Measurements from ENCODE around the gene ZNF664. TPM values are rescaled to one million over a fixed set of nuclear protein-coding genes. Genes with fewer than 3 reads are reported as not detected.

ZNF664 gene
- total RNA-seq, 1 donor from 2014 or later = 134 TPM

GRCh38 chr12:124031058-124031457 lies 58.0 kb downstream of the ZNF664 start:
- TF ChIP-seq CTCF (IDR thresholded peaks at IDR 0.05) = no peak

GRCh38 chr12:124032265-124032886 lies 59.4 kb downstream of the ZNF664 start:
- DNase-seq (ENCODE audit: extremely low spot score, unreplicated experiment) = no peak
- TF ChIP-seq CTCF (IDR thresholded peaks at IDR 0.05) = peak; percentile 92
- Mint-ChIP-seq H3K4me1 (ENCODE audit: unreplicated experiment) (peaks cover 55% of the 10 kb centered on the region), H3K27ac (ENCODE audit: unreplicated experiment) (no peak overlapping the region), H3K9me3 (ENCODE audit: unreplicated experiment) (no peaks in the 10 kb centered on the region), H3K27me3 (ENCODE audit: unreplicated experiment) (no peaks in the 10 kb centered on the region), H3K36me3 (ENCODE audit: unreplicated experiment) (no peaks in the 10 kb centered on the region), H3K4me3 (ENCODE audit: unreplicated experiment) (no peak overlapping the region)

More at GRCh38 chr12:124031058-124031457, 58.0 kb downstream of the ZNF664 start:
- Mint-ChIP-seq H3K27ac (ENCODE audit: unreplicated experiment) (peak overlapping the region; percentile 48), H3K9me3 (ENCODE audit: unreplicated experiment) (no peaks in the 10 kb centered on the region), H3K27me3 (ENCODE audit: unreplicated experiment) (no peaks in the 10 kb centered on the region), H3K36me3 (ENCODE audit: unreplicated experiment) (no peaks in the 10 kb centered on the region), H3K4me3 (ENCODE audit: unreplicated experiment) (no peak overlapping the region), H3K4me1 (ENCODE audit: unreplicated experiment) (peaks cover 60% of the 10 kb centered on the region)
- no peak for DNase-seq (ENCODE audit: extremely low spot score, unreplicated experiment)

GRCh38 chr12:124033859-124034258 lies 60.8 kb downstream of the ZNF664 start:
- no peak for TF ChIP-seq CTCF (IDR thresholded peaks at IDR 0.05)
- Mint-ChIP-seq H3K27me3 (ENCODE audit: unreplicated experiment) (no peaks in the 10 kb centered on the region), H3K36me3 (ENCODE audit: unreplicated experiment) (no peaks in the 10 kb centered on the region), H3K4me1 (ENCODE audit: unreplicated experiment) (peaks cover 47% of the 10 kb centered on the region), H3K27ac (ENCODE audit: unreplicated experiment) (no peak overlapping the region), H3K9me3 (ENCODE audit: unreplicated experiment) (no peaks in the 10 kb centered on the region), H3K4me3 (ENCODE audit: unreplicated experiment) (no peak overlapping the region)
- no peak for DNase-seq (ENCODE audit: extremely low spot score, unreplicated experiment)

- Mint-ChIP-seq H3K9me3 (ENCODE audit: unreplicated experiment) (no peaks in the 10 kb centered on the region), H3K27me3 (ENCODE audit: unreplicated experiment) (no peaks in the 10 kb centered on the region), H3K4me3 (ENCODE audit: unreplicated experiment) (no peak overlapping the region), H3K4me1 (ENCODE audit: unreplicated experiment) (peaks cover 47% of the 10 kb centered on the region), H3K36me3 (ENCODE audit: unreplicated experiment) (no peaks in the 10 kb centered on the region), H3K27ac (ENCODE audit: unreplicated experiment) (no peak overlapping the region)
- no peak for TF ChIP-seq CTCF (IDR thresholded peaks at IDR 0.05)
- DNase-seq (ENCODE audit: extremely low spot score, unreplicated experiment) = no peak
Observed at GRCh38 chr12:124034297-124034696, 61.3 kb downstream of the ZNF664 start.

- no peaks in the 10 kb centered on the region for H3K9me3 Mint-ChIP-seq (ENCODE audit: unreplicated experiment)
- H3K27me3 Mint-ChIP-seq (ENCODE audit: unreplicated experiment) = no peaks in the 10 kb centered on the region
Observed at GRCh38 chr12:124035163-124035562, 62.1 kb downstream of the ZNF664 start.

More at GRCh38 chr12:124035163-124035562, 62.1 kb downstream of the ZNF664 start:
- Mint-ChIP-seq H3K4me1 (ENCODE audit: unreplicated experiment) (peaks cover 48% of the 10 kb centered on the region), H3K4me3 (ENCODE audit: unreplicated experiment) (no peak overlapping the region), H3K27ac (ENCODE audit: unreplicated experiment) (no peak overlapping the region), H3K36me3 (ENCODE audit: unreplicated experiment) (no peaks in the 10 kb centered on the region)
- TF ChIP-seq CTCF (IDR thresholded peaks at IDR 0.05) = no peak
- DNase-seq (ENCODE audit: extremely low spot score, unreplicated experiment) = no peak

Measured in osteocyte (in vitro differentiated cells).